K562 (cell line): Measurements from ENCODE around the gene ZSCAN22. TPM values are rescaled to one million over a fixed set of nuclear protein-coding genes. Genes with fewer than 3 reads are reported as not detected.

Experiments
- EP400 ChIP-seq: fragments of 450-650 bp; IDR thresholded peaks from 2 replicates; pipeline ENCODE4 v1.6.1; 2017; ENCODE audit warnings: antibody characterized with exemption, mild to moderate bottlenecking, moderate library complexity
- FOXA1 ChIP-seq: fragments of 450-650 bp; IDR thresholded peaks from 2 replicates; pipeline ENCODE4 v1.6.1; 2016; ENCODE audit warnings: mild to moderate bottlenecking, borderline replicate concordance
- MTA2 ChIP-seq: fragments of 450-650 bp; IDR thresholded peaks from 2 replicates; pipeline ENCODE4 v1.6.1; 2016; ENCODE audit warnings: low read depth
- MXI1 ChIP-seq: IDR thresholded peaks from 2 replicates; pipeline ENCODE4 v1.6.1; 2011; ENCODE audit warnings: low read depth, mild to moderate bottlenecking, improper control_type of control experiment, low read length
- POLR3G ChIP-seq: IDR thresholded peaks from 2 replicates; pipeline ENCODE4 v1.6.1; 2011; ENCODE audit not compliant: insufficient read length, insufficient replicate concordance; ENCODE audit errors: extremely low read depth
- SIRT6 ChIP-seq: IDR thresholded peaks from one replicate; pipeline ENCODE4 v1.6.1; 2012; ENCODE audit warnings: low read depth, mild to moderate bottlenecking, control low read depth, inconsistent platforms, low read length, moderate library complexity
- SPI1 ChIP-seq: IDR thresholded peaks from 2 replicates; pipeline ENCODE4 v1.6.1; 2011; ENCODE audit warnings: low read depth, low read length, control low read depth, borderline replicate concordance
- TCF7 ChIP-seq: sonication (generic); IDR thresholded peaks from 2 replicates; pipeline ENCODE4 v1.6.1; 2016; ENCODE audit warnings: antibody characterized with exemption, borderline replicate concordance
- YY1 ChIP-seq, 3 experiments: IDR thresholded peaks; 2 replicates each; pipeline ENCODE4 v1.6.1; 2011; ENCODE audit warnings: low read length in 2 of 3, mild to moderate bottlenecking in 2 of 3, moderate library complexity in 2 of 3, borderline replicate concordance in 1 of 3, control low read depth in 1 of 3, low read depth in 1 of 3; ENCODE audit not compliant: insufficient read depth in 3 of 3, insufficient replicate concordance in 2 of 3, control insufficient read depth in 1 of 3, insufficient read length in 1 of 3; ENCODE audit errors: extremely low read depth in 1 of 3
- ZBTB17 ChIP-seq: fragments of 450-650 bp; formaldehyde crosslinking; IDR thresholded peaks from 2 replicates; pipeline ENCODE4 v1.4.0; 2020; ENCODE audit warnings: mild to moderate bottlenecking
- ZNF175 ChIP-seq: fragments of 200-800 bp; sonication (Bioruptor generic); IDR thresholded peaks from 2 replicates; pipeline ENCODE4 v1.6.1; 2016; ENCODE audit warnings: low read depth, mild to moderate bottlenecking, missing genetic modification characterization, missing compliant biosample characterization
- polyA plus RNA-seq, 8 experiments: library from polyadenylated mRNA; depleted of rRNA in 4 of 8; stranded (reverse) in 5 of 8; unstranded in 3 of 8; fragments of >200 nt; fragmentation: Nextera tagmentation in 2 of 8; fragmentation: Illumina TruSeq in 1 of 8; extraction: Ambion mirVana in 2 of 8; extraction: Trizol in 1 of 8; gene quantifications; 2 replicates each; pipeline versions ENCODE4 v1.2.1 to v1.2.3, GENCODE V29; 2011 to 2014; ENCODE audit warnings: inconsistent platforms in 1 of 8, missing spikeins in 1 of 8
- total RNA-seq, 7 experiments: library from RNA; depleted of rRNA in 6 of 7; stranded (reverse); fragments of >200 nt in 6 of 7; fragmentation: Illumina TruSeq in 2 of 7; extraction: Trizol in 2 of 7; gene quantifications; 2 replicates each; pipeline versions ENCODE4 v1.2.1 to v1.2.3, GENCODE V29; 2011 to 2021; ENCODE audit warnings: low replicate concordance in 1 of 7
- TF ChIP-seq, protein P1 (sequence below): fragments of 250-450 bp; sonication (Bioruptor Pico); IDR thresholded peaks from 2 replicates; pipeline ENCODE4 v1.4.0; 2020; ENCODE audit warnings: mild to moderate bottlenecking
- TF ChIP-seq, protein P2 (sequence below), 2 experiments: fragments of 450-650 bp; IDR thresholded peaks; 2 replicates each; pipeline ENCODE4 v1.6.1; 2016
- TF ChIP-seq, protein P3 (sequence below): fragments of 150-350 bp; IDR thresholded peaks from 2 replicates; pipeline ENCODE4 v1.6.1; 2014; ENCODE audit warnings: low read depth, mild to moderate bottlenecking, low read length, borderline replicate concordance
- TF ChIP-seq, protein P4 (sequence below): fragments of 250-450 bp; sonication (Bioruptor Pico); IDR thresholded peaks from 2 replicates; pipeline ENCODE4 v1.8.0; 2022; ENCODE audit warnings: inconsistent platforms, mild to moderate bottlenecking, moderate library complexity, borderline replicate concordance
- TF ChIP-seq, protein P5 (sequence below): sonication (generic); IDR thresholded peaks from 2 replicates; pipeline ENCODE4 v1.6.1; 2016

ZSCAN22 gene
- total and polyA plus RNA-seq, 9 of the 15 experiments (the other 6 are each of a cell fraction or from before 2014, with no cell fraction given): 0.98 to 5.3 (median 3.0) TPM

DNA sequence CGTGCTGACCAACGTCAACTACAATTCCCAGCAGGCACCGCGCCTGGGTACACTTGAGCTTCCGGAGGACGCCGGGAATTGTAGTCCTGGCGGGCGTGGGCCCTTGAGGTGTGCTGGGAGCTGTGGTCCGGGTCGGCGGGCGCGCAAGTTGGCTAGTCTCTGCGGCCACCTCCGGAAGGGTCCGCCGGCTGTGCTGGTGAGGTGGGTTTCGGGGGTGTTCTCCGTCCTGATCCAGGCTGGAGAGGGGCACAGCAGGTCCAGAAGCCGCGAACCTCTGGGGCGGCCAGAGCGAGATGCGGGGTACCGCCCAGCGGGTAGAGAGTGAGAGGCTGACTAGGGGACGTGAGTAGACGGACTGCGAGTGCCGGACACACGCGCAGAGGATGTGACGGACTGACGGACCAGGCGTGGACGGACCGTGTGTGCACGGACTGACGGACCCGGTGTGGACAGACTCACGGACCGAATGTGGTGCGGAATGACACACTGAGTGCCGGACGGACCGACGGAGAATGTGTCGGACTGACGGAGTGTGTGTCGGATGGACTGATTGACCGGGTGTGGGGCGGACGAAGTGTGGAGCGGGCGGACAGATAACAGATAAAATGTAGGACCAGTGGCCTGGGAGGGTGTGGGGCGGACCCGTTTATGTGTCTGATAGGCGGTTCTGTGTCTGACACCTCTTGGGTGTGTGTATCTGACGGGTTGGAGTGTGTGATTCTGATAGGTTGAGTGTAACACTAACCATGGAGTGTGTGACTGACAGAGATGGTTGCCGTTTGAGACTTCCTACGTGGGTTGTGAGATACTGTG lies at the start of gene ZSCAN22 (continued):
- TF ChIP-seq FOXA1: no peak
- TF ChIP-seq, protein P1, sequence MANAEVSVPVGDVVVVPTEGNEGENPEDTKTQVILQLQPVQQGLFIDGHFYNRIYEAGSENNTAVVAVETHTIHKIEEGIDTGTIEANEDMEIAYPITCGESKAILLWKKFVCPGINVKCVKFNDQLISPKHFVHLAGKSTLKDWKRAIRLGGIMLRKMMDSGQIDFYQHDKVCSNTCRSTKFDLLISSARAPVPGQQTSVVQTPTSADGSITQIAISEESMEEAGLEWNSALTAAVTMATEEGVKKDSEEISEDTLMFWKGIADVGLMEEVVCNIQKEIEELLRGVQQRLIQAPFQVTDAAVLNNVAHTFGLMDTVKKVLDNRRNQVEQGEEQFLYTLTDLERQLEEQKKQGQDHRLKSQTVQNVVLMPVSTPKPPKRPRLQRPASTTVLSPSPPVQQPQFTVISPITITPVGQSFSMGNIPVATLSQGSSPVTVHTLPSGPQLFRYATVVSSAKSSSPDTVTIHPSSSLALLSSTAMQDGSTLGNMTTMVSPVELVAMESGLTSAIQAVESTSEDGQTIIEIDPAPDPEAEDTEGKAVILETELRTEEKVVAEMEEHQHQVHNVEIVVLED (CRISPR knock-in tag): peak; percentile 89
- TF ChIP-seq, protein P2, sequence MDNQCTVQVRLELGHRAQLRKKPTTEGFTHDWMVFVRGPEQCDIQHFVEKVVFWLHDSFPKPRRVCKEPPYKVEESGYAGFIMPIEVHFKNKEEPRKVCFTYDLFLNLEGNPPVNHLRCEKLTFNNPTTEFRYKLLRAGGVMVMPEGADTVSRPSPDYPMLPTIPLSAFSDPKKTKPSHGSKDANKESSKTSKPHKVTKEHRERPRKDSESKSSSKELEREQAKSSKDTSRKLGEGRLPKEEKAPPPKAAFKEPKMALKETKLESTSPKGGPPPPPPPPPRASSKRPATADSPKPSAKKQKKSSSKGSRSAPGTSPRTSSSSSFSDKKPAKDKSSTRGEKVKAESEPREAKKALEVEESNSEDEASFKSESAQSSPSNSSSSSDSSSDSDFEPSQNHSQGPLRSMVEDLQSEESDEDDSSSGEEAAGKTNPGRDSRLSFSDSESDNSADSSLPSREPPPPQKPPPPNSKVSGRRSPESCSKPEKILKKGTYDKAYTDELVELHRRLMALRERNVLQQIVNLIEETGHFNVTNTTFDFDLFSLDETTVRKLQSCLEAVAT (IDR thresholded peaks at IDR 0.05): no peak; a peak in 2 of 4 replicates
- TF ChIP-seq SIRT6: no peak
- TF ChIP-seq EP400: peak; percentile 92
- TF ChIP-seq YY1 (IDR thresholded peaks at IDR 0.05; ENCODE audit: borderline replicate concordance in 1 of 3, control insufficient read depth in 1 of 3, extremely low read depth in 1 of 3, insufficient read depth in 3 of 3, insufficient read length in 1 of 3, insufficient replicate concordance in 2 of 3, low read depth in 1 of 3, low read length in 2 of 3): peak in 2 of 3 experiments; percentile 13 to 56
- TF ChIP-seq, protein P3, sequence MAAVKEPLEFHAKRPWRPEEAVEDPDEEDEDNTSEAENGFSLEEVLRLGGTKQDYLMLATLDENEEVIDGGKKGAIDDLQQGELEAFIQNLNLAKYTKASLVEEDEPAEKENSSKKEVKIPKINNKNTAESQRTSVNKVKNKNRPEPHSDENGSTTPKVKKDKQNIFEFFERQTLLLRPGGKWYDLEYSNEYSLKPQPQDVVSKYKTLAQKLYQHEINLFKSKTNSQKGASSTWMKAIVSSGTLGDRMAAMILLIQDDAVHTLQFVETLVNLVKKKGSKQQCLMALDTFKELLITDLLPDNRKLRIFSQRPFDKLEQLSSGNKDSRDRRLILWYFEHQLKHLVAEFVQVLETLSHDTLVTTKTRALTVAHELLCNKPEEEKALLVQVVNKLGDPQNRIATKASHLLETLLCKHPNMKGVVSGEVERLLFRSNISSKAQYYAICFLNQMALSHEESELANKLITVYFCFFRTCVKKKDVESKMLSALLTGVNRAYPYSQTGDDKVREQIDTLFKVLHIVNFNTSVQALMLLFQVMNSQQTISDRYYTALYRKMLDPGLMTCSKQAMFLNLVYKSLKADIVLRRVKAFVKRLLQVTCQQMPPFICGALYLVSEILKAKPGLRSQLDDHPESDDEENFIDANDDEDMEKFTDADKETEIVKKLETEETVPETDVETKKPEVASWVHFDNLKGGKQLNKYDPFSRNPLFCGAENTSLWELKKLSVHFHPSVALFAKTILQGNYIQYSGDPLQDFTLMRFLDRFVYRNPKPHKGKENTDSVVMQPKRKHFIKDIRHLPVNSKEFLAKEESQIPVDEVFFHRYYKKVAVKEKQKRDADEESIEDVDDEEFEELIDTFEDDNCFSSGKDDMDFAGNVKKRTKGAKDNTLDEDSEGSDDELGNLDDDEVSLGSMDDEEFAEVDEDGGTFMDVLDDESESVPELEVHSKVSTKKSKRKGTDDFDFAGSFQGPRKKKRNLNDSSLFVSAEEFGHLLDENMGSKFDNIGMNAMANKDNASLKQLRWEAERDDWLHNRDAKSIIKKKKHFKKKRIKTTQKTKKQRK: no peak; the same call in 1 of the 2 replicates
- 0 out of 2 replicates have a peak, but pooled peaks have one; percentile 28 for TF ChIP-seq TCF7
- TF ChIP-seq ZNF175 (CRISPR knock-in tag): no peak
- TF ChIP-seq, protein P4, sequence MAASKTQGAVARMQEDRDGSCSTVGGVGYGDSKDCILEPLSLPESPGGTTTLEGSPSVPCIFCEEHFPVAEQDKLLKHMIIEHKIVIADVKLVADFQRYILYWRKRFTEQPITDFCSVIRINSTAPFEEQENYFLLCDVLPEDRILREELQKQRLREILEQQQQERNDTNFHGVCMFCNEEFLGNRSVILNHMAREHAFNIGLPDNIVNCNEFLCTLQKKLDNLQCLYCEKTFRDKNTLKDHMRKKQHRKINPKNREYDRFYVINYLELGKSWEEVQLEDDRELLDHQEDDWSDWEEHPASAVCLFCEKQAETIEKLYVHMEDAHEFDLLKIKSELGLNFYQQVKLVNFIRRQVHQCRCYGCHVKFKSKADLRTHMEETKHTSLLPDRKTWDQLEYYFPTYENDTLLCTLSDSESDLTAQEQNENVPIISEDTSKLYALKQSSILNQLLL (CRISPR knock-in tag): no peak
- TF ChIP-seq MXI1: peak; percentile 64; the same call in 1 of the 2 replicates
- TF ChIP-seq, protein P5, sequence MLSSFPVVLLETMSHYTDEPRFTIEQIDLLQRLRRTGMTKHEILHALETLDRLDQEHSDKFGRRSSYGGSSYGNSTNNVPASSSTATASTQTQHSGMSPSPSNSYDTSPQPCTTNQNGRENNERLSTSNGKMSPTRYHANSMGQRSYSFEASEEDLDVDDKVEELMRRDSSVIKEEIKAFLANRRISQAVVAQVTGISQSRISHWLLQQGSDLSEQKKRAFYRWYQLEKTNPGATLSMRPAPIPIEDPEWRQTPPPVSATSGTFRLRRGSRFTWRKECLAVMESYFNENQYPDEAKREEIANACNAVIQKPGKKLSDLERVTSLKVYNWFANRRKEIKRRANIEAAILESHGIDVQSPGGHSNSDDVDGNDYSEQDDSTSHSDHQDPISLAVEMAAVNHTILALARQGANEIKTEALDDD: peak; percentile 79; the same call in 1 of the 2 replicates
- TF ChIP-seq MTA2: peak; percentile 23; the same call in 1 of the 2 replicates
- no peak for TF ChIP-seq POLR3G
- peak; percentile 75 for TF ChIP-seq ZBTB17 (CRISPR knock-in tag)
- no peak for TF ChIP-seq SPI1
